Memory B cell (primary cell): Measurements from ENCODE around the gene LDLRAD3.

Experiments used
- ATAC-seq: fragments of 150-1000 bp; cut with Tn5 transposase; 2 replicates; pipeline ENCODE4 v1.10.0; 2021; ENCODE audit warnings: low read depth, mild to moderate bottlenecking, moderate library complexity
- DNase-seq, 2 donors: peaks; one replicate each; pipeline ENCODE4 v3.0.0; 2022; ENCODE audit warnings: low spot score in 2 of 2
- H3K27ac Mint-ChIP-seq: one replicate; pipeline ENCODE4 v1.8.0; 2022; ENCODE audit warnings: mild to moderate bottlenecking, moderate library complexity, mixed read lengths
- H3K27me3 Mint-ChIP-seq: one replicate; pipeline ENCODE4 v1.8.0; 2022; ENCODE audit warnings: mixed read lengths
- H3K36me3 Mint-ChIP-seq: one replicate; pipeline ENCODE4 v1.8.0; 2022; ENCODE audit warnings: mild to moderate bottlenecking, mixed read lengths
- H3K4me1 Mint-ChIP-seq: one replicate; pipeline ENCODE4 v1.8.0; 2022; ENCODE audit warnings: mixed read lengths
- H3K4me3 Mint-ChIP-seq: one replicate; pipeline ENCODE4 v1.8.0; 2022; ENCODE audit warnings: mild to moderate bottlenecking, moderate library complexity, mixed read lengths
- H3K9me3 Mint-ChIP-seq: one replicate; pipeline ENCODE4 v1.8.0; 2022; ENCODE audit warnings: mixed read lengths

LDLRAD3 gene

GRCh38 chr11:36227044-36227443 lies 283.2 kb downstream of the LDLRAD3 start:
- Mint-ChIP-seq H3K27me3 (no peaks in the 10 kb centered on the region), H3K36me3 (no peaks in the 10 kb centered on the region), H3K4me1 (no peaks in the 10 kb centered on the region), H3K4me3 (no peak overlapping the region), H3K27ac (no peak overlapping the region), H3K9me3 (no peaks in the 10 kb centered on the region)
- no peak for ATAC-seq
- no peak for DNase-seq

- H3K27me3 Mint-ChIP-seq = no peaks in the 10 kb centered on the region
- no peaks in the 10 kb centered on the region for H3K4me1 Mint-ChIP-seq
- H3K4me3 Mint-ChIP-seq = no peak overlapping the region
- no peak for DNase-seq
- H3K36me3 Mint-ChIP-seq = no peaks in the 10 kb centered on the region
- no peak for ATAC-seq
- H3K9me3 Mint-ChIP-seq = no peaks in the 10 kb centered on the region
- no peak overlapping the region for H3K27ac Mint-ChIP-seq
Observed at GRCh38 chr11:36228689-36229088, 284.8 kb downstream of the LDLRAD3 start.

DNA sequence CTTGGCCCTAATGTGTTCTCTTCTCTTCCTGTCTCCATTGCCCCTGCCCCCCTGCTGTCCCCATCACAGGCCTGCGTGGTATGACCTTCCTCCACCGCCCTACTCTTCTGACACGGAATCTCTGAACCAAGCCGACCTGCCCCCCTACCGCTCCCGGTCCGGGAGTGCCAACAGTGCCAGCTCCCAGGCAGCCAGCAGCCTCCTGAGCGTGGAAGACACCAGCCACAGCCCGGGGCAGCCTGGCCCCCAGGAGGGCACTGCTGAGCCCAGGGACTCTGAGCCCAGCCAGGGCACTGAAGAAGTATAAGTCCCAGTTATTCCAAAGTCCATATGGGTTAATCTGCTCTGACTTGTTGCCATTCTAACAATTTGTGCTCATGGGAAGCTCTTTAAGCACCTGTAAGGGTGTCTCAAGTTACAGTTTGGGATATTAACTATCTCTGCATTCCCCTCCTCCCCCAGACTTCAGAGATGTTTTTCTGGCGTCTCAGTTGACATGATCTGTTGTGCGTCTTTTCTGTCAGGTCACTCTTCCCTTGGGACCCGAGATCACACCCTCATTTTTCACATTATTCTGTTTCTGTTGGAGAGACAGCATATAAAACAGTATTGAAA lies 285.3 kb downstream of the LDLRAD3 start:
- no peaks in the 10 kb centered on the region for H3K27me3 Mint-ChIP-seq
- no peaks in the 10 kb centered on the region for H3K4me1 Mint-ChIP-seq
- DNase-seq (no peak), ATAC-seq (no peak)
- H3K36me3 Mint-ChIP-seq = no peaks in the 10 kb centered on the region
- H3K9me3 Mint-ChIP-seq = no peaks in the 10 kb centered on the region
- no peak overlapping the region for H3K27ac Mint-ChIP-seq
- H3K4me3 Mint-ChIP-seq = no peak overlapping the region

- Mint-ChIP-seq H3K4me3 (no peak overlapping the region), H3K27me3 (no peaks in the 10 kb centered on the region), H3K36me3 (no peaks in the 10 kb centered on the region), H3K4me1 (no peaks in the 10 kb centered on the region), H3K9me3 (no peaks in the 10 kb centered on the region), H3K27ac (no peak overlapping the region)
- DNase-seq (no peak), ATAC-seq (no peak)
Observed at GRCh38 chr11:36230779-36231699, 287.2 kb downstream of the LDLRAD3 start.

DNA sequence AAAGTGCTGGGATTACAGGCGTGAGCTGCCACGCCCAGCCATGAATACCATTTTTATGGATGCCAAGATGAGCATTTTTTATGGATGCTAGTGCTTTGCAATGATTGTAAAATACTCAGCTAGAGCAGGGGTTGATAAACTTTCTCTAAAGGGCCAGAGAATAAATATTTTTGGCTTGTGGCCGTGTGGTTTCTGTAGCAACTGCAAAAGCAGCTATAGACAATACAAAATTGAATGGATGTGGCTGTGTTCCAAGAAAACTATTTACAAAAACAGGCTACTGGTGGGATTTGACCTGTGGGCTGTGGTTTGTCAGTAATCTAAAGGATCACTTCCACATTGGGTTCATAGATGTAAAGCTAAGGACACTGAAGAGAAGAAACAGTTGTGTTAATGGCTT lies 289.3 kb downstream of the LDLRAD3 start:
- no peaks in the 10 kb centered on the region for H3K4me1 Mint-ChIP-seq
- ATAC-seq = no peak
- H3K9me3 Mint-ChIP-seq = no peaks in the 10 kb centered on the region
- no peak for DNase-seq
- H3K27ac Mint-ChIP-seq = no peak overlapping the region
- H3K27me3 Mint-ChIP-seq = peaks cover 2% of the 10 kb centered on the region
- H3K36me3 Mint-ChIP-seq = no peaks in the 10 kb centered on the region
- no peak overlapping the region for H3K4me3 Mint-ChIP-seq

- H3K27me3 Mint-ChIP-seq = peaks cover 2% of the 10 kb centered on the region
- no peak overlapping the region for H3K27ac Mint-ChIP-seq
- H3K9me3 Mint-ChIP-seq = no peaks in the 10 kb centered on the region
- no peaks in the 10 kb centered on the region for H3K36me3 Mint-ChIP-seq
- ATAC-seq (no peak), DNase-seq (no peak)
- H3K4me3 Mint-ChIP-seq = no peak overlapping the region
- no peaks in the 10 kb centered on the region for H3K4me1 Mint-ChIP-seq
Observed at GRCh38 chr11:36234825-36235224, 291.0 kb downstream of the LDLRAD3 start.

- H3K4me3 Mint-ChIP-seq = no peak overlapping the region
- no peaks in the 10 kb centered on the region for H3K4me1 Mint-ChIP-seq
- H3K27me3 Mint-ChIP-seq = peaks cover 2% of the 10 kb centered on the region
- DNase-seq (no peak), ATAC-seq (no peak)
- H3K27ac Mint-ChIP-seq = no peak overlapping the region
- no peaks in the 10 kb centered on the region for H3K9me3 Mint-ChIP-seq
- H3K36me3 Mint-ChIP-seq = no peaks in the 10 kb centered on the region
Observed at GRCh38 chr11:36235750-36236149, 291.9 kb downstream of the LDLRAD3 start.

- Mint-ChIP-seq H3K9me3 (no peaks in the 10 kb centered on the region), H3K4me1 (no peaks in the 10 kb centered on the region), H3K36me3 (no peaks in the 10 kb centered on the region), H3K27me3 (peaks cover 6% of the 10 kb centered on the region), H3K27ac (no peak overlapping the region), H3K4me3 (no peak overlapping the region)
- DNase-seq (no peak), ATAC-seq (no peak)
Observed at GRCh38 chr11:36237391-36237790, 293.5 kb downstream of the LDLRAD3 start.

GRCh38 chr11:36238036-36238631 lies 294.3 kb downstream of the LDLRAD3 start:
- Mint-ChIP-seq H3K36me3 (no peaks in the 10 kb centered on the region), H3K4me3 (no peak overlapping the region), H3K27ac (no peak overlapping the region), H3K9me3 (no peaks in the 10 kb centered on the region), H3K4me1 (no peaks in the 10 kb centered on the region), H3K27me3 (peaks cover 6% of the 10 kb centered on the region)
- no peak for ATAC-seq
- no peak for DNase-seq

DNA sequence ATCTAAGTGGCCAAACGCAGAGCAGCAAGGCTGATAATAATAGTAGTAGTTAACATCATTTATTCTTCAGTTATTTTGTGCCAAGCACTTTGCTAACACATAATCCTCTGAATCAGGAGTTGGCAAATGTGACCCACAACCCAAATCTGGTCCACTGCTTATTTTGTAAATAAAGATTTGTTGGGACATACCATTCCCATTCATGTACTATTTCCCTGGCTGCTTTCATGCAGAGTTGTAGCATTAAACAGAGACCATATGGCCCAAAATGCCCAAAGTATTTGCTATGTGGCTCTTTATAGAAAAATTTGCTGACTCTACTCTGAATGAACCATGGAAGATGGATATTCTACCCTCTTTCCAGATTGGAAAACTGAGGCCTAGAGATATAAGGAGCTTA lies 295.0 kb downstream of the LDLRAD3 start:
- Mint-ChIP-seq H3K4me3 (no peak overlapping the region), H3K27ac (no peak overlapping the region), H3K9me3 (no peaks in the 10 kb centered on the region), H3K27me3 (peaks cover 7% of the 10 kb centered on the region), H3K36me3 (no peaks in the 10 kb centered on the region), H3K4me1 (no peaks in the 10 kb centered on the region)
- ATAC-seq (no peak), DNase-seq (no peak)

- Mint-ChIP-seq H3K27ac (no peak overlapping the region), H3K4me3 (no peak overlapping the region), H3K27me3 (peaks cover 7% of the 10 kb centered on the region), H3K36me3 (no peaks in the 10 kb centered on the region), H3K4me1 (no peaks in the 10 kb centered on the region), H3K9me3 (no peaks in the 10 kb centered on the region)
- ATAC-seq = no peak
- no peak for DNase-seq
Observed at GRCh38 chr11:36239636-36240035, 295.8 kb downstream of the LDLRAD3 start.

- no peak for DNase-seq
- Mint-ChIP-seq H3K9me3 (no peaks in the 10 kb centered on the region), H3K27me3 (peaks cover 7% of the 10 kb centered on the region), H3K4me1 (no peaks in the 10 kb centered on the region), H3K27ac (no peak overlapping the region), H3K4me3 (no peak overlapping the region), H3K36me3 (no peaks in the 10 kb centered on the region)
- no peak for ATAC-seq
Observed at GRCh38 chr11:36240173-36240572, 296.3 kb downstream of the LDLRAD3 start.

DNA sequence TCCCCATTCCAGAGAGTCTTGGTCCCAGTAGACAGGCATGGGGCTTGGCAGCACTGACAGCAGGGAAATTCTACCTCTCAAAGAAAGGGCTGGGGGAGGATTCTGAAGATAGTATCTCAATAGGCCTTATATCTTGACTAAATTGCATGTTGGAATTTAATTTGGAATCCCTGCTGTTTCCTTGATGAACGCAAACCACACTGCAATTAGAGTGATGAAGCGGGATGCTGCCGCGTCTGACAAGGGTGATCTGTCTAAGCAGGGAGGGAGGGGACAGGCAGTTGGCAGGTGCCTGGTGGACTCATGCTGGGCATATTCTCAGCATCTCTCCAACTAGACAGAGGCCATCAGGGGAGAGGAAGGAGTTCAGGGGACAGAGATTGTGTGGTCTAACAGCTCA lies 296.9 kb downstream of the LDLRAD3 start:
- H3K36me3 Mint-ChIP-seq = no peaks in the 10 kb centered on the region
- no peaks in the 10 kb centered on the region for H3K4me1 Mint-ChIP-seq
- H3K4me3 Mint-ChIP-seq = no peak overlapping the region
- no peak overlapping the region for H3K27ac Mint-ChIP-seq
- no peak for DNase-seq
- H3K9me3 Mint-ChIP-seq = no peaks in the 10 kb centered on the region
- H3K27me3 Mint-ChIP-seq = peaks cover 7% of the 10 kb centered on the region
- ATAC-seq = no peak

- Mint-ChIP-seq H3K4me3 (no peak overlapping the region), H3K27me3 (peaks cover 7% of the 10 kb centered on the region), H3K27ac (no peak overlapping the region), H3K36me3 (no peaks in the 10 kb centered on the region), H3K9me3 (no peaks in the 10 kb centered on the region), H3K4me1 (no peaks in the 10 kb centered on the region)
- DNase-seq = no peak
- no peak for ATAC-seq
Observed at GRCh38 chr11:36241497-36241896, 297.6 kb downstream of the LDLRAD3 start.
